GM21528 (cell line): ENCODE data around the gene OPN1LW.
"Not testable (repeated sequence)": the region's sequence is repeated elsewhere in the genome, so short reads cannot be mapped to it uniquely, and the experiment has no call there.

ENCODE experiments used
- ATAC-seq: cut with Tn5 transposase; IDR thresholded peaks from one replicate; pipeline ENCODE4 v1.9.1; 2021; ENCODE audit warnings: mild to moderate bottlenecking, moderate library complexity; ENCODE audit not compliant: unreplicated experiment, low FRiP score

OPN1LW gene

GRCh38 chrX:154196466-154196865 lies 52.4 kb downstream of the OPN1LW start:
- not testable (repeated sequence) for ATAC-seq
